Measurements from ENCODE around the gene FAM171A1.

- TF ChIP-seq CTCF (IDR thresholded peaks at IDR 0.05) (no peak), EZH2 (IDR thresholded peaks at IDR 0.05) (no peak), EZH2phosphoT487 (IDR thresholded peaks at IDR 0.05) (no peak)
Measured at GRCh38 chr10:15201589-15202300, 169.3 kb downstream of the FAM171A1 start.
